ENCODE results near the gene NCOA5.

The NCOA5 gene

GRCh38 chr20:46089417-46090388 is at the start of gene NCOA5:
TSS of gene NCOA5 (minus strand) at chr20:46089962. CDS start at chr20:46079424, 10,538 bp downstream.
- DNase-seq, result peak; percentile 93 to 97

- DNase-seq, result no peak
Measured at GRCh38 chr20:46139266-46139889, 49.6 kb upstream of the NCOA5 start.

DNA sequence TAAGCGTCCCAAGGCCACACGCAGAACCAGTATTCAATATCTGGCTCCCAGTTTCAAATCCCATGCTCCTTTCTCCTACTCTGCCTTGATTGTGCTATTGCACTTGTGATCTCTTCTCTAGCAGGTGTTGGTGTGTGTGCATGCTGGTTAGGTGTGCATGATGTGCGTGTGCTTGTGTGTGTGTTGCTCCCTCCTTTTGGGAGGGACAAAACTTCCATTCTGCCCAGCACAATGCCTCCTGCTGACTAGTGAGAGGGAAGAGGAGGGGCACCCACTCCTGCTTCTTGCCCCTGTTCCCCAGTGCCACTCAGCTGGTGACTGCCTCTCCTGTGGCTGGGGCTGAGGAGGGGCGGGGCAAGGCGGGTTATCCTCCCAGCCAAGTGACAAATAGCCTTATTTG is 48.1 kb upstream of the NCOA5 start:
- DNase-seq, result no peak

GRCh38 chr20:46135856-46136633 is 46.3 kb upstream of the NCOA5 start:
- no peak for DNase-seq

DNA sequence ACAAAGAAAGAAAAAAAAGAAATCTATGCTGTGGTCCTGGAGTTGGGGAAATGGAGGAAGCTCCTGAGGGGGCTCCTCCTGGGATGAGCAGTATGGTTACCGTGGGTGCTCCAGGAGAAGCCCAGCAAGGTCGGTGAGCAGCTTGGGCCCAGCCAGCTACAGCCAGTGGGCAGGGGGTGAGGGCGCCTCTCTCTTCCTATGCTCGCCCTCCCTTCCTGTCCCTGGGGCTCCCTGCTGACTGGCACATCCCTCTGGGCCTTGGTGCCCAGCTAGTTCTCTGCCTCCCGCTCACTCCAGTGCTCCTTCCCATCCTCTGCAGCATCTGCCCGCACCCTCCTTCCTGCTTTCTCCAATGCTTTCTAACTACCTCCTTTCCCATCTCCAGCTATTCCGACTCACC is 45.0 kb upstream of the NCOA5 start:
- no peak for DNase-seq

GRCh38 chr20:46133886-46134654 is 44.3 kb upstream of the NCOA5 start:
- no peak for DNase-seq

GRCh38 chr20:46132705-46133120 is 43.0 kb upstream of the NCOA5 start:
- DNase-seq, result peak in 1 of 2 donors; percentile 29

DNA sequence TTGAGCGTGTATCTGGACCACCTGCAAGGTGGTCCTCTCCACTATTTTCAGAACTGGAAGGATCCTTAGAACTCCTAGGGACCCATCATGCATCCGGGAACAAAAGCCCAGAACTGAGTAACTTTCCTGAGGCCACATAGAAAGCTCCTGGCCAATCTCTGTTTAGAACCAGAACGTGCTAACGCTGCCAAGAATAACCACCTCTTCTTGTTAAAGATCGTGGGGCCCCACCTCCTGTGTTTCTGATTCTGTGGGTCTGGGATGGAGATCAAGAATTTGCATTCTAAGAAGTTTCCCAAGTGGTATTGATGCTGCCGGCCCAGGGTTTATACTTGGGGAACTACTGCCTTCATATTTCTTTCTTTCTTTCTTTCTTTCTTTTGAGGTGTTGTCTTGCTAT is 41.6 kb upstream of the NCOA5 start:
- no peak for DNase-seq

DNA sequence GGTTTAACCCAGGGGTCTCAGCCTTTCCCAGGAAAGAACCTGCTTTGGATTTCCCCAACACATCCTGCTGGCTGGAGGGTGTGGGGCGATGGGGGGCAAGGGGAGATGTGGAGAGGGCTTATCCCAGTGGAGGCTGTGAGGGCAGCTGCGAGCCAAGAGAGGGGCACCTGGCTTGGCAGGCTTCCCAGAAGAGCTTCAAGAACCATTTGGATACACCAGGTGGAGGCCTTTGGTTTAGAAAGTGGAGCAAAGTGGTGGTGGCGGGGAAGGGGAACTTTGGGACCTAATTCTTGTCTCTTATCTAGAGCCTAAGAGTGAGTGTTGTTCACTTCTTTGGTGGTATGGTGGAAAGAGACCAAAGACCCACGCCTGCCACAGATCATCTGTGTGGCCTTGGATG is 40.8 kb upstream of the NCOA5 start:
- no peak for DNase-seq

GRCh38 chr20:46129955-46130481 is 40.3 kb upstream of the NCOA5 start:
- no peak for DNase-seq

DNA sequence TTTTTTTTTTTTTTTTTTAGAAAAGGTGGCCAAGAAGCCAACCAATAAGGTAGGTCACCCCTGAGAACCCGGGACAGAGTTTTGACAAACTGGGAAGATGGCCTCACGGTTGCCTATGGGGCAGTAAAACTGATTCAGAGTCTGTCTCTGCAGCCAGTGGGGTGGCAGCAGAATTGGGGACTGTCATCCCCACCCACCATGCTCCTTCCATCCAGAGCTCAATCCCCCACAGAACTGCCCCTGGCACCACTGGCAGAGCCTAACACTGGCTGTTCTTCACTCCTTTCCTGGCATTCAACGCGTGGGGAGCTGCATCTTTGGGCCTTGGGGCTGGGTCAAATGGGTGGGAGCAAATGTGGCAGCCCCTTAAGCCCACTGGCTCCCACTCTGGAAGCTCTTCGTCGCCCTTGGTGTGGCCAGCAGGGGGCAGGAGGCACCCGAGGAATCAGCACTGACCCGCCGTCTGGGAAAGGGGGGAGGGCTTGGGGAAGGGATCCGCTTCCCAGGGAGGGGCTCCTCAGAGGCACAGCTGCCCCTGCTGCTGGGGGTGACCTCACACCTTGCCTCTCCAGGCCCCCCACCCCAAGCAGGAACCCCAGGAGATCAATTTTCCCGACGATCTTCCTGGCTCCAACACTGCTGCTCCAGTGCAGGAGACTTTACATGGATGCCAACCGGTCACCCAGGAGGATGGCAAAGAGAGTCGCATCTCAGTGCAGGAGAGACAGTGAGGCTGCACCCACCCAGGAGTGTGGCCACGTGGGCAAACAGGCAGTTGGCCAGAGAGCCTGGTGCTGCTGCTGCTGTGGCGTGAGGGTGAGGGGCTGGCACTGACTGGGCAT is 38.8 kb upstream of the NCOA5 start:
- no peak for DNase-seq

DNA sequence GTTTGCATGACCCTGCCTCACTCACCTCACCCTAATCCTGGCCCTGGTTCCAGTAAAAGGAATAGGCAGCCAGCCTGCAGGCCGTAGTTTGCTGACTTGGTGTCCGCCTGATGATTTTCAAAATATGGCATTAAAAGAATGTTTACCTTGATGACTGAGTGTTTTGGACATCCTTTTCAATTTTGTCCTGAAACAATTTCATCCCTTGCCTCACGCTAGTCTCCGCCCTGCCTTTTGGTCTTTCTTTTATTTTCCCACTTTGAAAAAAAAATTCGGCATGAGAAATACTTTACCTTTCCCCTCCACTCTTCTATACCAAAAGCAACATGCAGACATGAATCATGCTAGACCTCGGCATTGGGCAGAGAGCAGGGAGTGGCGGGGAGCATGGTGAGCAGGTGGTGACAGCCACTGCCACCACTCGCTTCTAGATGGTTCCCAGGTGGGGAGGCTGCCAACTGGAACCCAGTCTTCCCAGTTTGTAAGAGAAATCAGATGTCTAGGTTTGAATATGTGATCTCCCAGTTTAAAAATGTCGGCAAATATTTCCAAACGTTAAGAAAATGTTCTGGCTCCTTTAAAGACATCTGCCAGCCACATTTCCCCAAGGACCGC is 37.7 kb upstream of the NCOA5 start:
- no peak for DNase-seq

- no peak for DNase-seq
Measured at GRCh38 chr20:46126440-46127056, 36.8 kb upstream of the NCOA5 start.

GRCh38 chr20:46123482-46124245 is 33.9 kb upstream of the NCOA5 start:
- no peak for DNase-seq

- DNase-seq, result no peak
Measured at GRCh38 chr20:46122516-46123481, 33.0 kb upstream of the NCOA5 start.

DNA sequence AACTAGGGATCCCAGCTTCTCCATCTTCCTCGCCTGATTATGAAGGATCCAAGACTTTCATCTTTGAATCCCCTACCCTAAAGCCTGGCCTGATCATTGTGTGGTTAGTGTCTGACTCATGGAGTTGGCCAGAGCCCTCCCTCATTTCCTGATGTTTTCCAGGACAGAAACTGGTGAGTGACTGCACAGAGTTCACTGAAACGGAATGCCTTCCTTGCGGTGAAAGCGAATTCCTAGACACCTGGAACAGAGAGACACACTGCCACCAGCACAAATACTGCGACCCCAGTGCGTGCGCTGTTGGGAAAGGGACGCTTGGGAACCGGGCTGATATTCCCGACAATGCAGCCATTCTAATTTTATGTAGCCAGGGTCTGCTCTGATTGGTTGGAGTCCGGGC is 32.3 kb upstream of the NCOA5 start:
- no peak for DNase-seq

DNA sequence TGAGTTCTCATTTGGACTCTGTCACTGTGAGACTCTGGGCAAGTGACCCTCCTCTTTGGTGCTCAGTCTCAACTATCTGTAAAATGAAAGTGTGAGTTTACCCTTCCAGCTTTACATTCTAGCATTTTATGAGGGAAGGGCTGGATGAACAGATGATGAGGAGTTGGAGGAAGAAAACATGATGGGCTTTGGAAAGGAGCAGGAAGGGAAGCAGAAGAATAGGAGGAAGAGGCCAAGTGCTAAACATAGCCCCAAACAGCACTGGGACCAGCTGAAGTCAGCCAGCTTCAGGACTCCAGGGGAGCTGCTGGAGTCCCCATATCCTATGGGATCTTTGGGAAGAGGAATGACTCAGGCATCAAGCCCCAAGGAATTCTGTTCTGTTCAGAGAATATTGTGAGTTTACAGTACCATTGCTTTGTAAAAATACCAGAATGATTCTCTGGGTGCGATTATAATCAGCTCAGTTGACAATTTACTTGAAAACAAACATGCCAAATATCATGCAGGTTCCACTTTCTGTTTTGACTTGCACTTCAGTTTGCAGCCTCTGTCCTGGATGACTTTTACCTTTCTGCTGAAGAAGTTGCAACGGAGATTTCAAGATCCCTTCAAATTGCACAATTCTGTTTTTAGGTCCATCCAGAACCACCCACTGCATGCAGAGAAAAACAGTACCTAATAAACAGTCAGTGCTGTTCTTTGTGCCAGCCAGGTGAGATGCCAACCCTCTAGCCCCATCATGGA is 31.6 kb upstream of the NCOA5 start:
- DNase-seq, result no peak

DNA sequence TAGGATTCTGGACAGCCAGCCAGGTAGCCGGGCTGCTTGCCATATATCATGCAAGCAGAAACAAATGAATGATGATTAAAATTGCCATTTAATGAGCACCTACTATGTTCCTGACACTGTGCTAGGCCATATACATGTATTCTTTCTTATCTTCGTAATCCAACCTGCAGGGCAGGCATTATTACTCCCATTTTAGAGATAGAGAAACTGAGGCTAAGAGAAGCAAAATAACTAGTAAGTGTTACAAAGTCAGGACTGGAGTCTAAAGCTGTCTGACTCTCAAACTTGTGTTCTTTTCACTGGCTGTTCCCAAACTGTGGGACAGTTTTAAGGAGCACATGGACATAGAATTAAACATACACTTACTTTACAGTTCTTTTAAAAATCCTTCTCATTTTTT is 30.4 kb upstream of the NCOA5 start:
- no peak for DNase-seq
